GM12872 (cell line): ENCODE data around the gene GALNT13.

ENCODE experiments used
- TF ChIP-seq, protein P1 (sequence below): IDR thresholded peaks from 3 replicates; pipeline ENCODE4 v1.5.1; 2011; ENCODE audit warnings: low read depth, mild to moderate bottlenecking, low read length, moderate library complexity; ENCODE audit not compliant: insufficient read depth

The GALNT13 gene

DNA sequence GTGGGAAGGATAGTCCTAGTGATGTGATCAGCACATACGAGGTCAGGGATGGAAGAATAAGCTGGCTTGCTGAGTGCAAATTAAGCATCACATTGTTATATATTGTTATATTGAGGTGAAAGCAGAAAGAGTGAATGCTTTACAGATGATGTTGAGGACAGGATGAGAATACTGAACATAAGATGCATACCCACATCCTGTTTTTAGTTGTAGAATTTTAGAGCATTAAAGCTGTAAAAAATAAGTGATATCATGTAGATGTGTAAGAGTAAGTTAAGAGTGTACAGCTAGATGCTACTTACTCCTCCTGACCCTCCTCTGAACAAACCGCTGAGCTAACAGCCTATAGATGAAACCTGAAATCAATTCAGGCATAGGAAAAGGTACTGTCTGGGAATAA is 555.7 kb downstream of the GALNT13 start:
- TF ChIP-seq, protein P1, sequence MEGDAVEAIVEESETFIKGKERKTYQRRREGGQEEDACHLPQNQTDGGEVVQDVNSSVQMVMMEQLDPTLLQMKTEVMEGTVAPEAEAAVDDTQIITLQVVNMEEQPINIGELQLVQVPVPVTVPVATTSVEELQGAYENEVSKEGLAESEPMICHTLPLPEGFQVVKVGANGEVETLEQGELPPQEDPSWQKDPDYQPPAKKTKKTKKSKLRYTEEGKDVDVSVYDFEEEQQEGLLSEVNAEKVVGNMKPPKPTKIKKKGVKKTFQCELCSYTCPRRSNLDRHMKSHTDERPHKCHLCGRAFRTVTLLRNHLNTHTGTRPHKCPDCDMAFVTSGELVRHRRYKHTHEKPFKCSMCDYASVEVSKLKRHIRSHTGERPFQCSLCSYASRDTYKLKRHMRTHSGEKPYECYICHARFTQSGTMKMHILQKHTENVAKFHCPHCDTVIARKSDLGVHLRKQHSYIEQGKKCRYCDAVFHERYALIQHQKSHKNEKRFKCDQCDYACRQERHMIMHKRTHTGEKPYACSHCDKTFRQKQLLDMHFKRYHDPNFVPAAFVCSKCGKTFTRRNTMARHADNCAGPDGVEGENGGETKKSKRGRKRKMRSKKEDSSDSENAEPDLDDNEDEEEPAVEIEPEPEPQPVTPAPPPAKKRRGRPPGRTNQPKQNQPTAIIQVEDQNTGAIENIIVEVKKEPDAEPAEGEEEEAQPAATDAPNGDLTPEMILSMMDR, result no peak

DNA sequence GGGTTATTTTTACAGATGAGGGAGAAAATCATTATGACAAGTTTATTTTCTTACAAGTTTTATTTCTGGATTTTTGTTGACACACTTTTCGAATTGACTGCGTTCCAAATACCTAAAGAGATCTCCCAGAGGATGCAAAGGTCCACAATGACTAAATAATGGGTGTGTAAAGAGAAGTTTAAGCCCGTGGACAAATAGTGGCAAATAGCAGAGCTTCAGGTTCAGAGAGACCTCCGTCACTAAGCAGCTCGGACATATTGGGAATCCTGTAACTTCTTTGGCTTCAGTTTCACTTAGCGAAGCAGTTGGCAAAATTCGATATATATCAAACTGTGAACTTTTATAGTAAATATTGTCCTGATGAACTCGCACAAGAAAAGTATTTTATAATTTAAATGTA is 556.3 kb downstream of the GALNT13 start:
- TF ChIP-seq, protein P1, result no peak

DNA sequence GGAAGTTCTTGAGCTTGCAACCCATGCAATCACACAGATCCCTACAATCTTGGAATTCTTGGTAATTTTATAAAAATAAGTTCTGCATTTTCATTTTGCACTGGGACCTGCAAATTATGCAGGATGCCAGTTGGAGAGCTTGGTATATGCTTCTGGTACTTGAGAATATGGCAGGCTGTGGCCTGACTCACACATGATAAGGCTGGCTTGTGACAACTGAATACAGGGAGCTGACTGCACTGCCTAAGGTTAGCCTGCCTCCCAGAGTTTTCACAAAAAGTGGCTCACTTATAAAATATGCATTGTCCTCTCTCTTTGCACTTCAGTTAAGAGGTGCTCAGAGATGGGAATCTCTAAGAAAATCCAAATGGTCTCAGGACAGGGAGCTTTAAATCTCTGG is 561.3 kb downstream of the GALNT13 start:
- TF ChIP-seq, protein P1, result no peak

DNA sequence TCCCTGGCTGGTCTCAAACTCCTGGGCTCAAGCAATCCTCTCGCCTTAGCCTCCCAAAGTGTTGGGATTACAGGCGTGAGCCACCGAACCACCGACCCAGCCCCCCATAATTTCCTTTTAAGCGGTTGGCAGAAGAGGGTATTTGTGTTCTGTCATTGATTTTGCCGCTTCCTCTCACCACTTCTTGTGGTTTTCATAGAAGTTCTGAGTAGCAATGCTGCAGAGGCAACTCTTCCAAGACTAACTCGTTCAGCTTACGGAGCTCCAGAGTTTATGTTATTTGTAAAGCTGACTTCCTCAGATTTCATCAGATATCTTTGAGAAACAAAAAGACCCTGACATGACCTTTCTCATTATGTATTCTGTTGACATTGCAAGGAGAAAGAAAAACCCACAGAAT is 565.4 kb downstream of the GALNT13 start:
- TF ChIP-seq, protein P1, result no peak

DNA sequence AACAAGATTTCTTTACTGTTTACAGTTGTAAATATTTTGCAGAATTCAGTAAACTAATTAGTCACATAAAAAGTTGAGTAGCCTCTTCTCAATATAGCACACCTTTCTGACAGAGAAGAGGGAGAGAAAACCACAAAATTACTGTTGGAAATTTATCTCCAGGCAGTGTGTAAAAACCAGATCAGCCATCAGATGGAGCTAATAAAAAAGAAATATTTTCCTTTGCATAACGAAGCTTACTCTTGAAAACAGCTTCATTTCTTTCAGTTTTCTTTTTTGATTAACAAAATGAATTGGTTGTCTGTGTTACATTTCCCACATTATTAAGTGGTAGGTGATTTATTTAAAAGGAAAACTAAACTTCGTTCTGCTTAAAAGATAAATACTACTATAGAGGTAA is 567.4 kb downstream of the GALNT13 start:
- TF ChIP-seq, protein P1, result 0 out of 3 replicates have a peak, but pooled peaks have one; percentile 20

DNA sequence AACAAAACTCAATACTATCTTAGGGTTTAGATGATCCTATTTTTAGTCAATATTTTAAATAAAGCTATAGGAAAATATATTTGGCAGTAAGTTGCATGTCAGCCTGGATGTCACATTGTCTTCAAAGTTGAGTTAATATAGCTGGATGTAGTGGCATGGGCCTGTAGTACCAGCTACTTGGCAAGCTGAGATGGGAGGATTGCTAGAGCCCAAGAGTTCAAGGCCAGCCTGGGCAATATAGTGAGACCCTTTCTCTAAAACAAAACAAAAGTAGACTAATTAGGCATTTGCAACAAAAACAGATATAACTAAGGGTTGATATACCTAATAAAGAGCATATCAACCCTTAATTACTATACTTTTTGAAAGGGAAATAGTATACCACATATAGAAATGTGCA is 572.2 kb downstream of the GALNT13 start:
- TF ChIP-seq, protein P1, result no peak

DNA sequence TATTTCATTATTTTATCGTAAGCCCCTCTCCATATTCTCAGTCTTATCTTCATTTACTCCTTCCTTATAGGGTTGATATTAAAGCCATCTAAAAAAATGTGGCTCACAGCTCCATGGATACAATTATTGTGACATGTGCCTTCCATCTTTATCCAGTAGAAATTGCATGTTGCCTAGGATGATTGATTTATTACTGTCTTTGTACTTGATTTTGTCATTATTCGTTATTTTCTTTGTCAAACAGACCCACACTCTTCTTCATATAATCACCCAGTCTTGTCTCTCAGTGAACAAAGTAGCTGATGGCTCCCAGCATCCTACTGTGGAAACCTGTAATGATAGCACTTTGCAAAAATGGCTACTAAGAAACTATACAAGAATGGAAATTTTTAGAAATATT is 574.6 kb downstream of the GALNT13 start:
- TF ChIP-seq, protein P1, result no peak
